Stimulated activated CD4-positive, alpha-beta T cell treated with anti-CD3 and anti-CD28 coated beads, Interleukin-15, amount 100 ng/mL, for 1 hour (primary cell): ENCODE data around the gene COL8A1.

Experiments
- DNase-seq, 2 donors: peaks; one replicate each; pipeline ENCODE4 v3.0.0-alpha.2; 2020; ENCODE audit warnings: low read depth in 1 of 2, low spot score in 1 of 2

The COL8A1 gene

GRCh38 chr3:99637368-99638111 lies 854 bp upstream of the COL8A1 start:
- no peak for DNase-seq

DNA sequence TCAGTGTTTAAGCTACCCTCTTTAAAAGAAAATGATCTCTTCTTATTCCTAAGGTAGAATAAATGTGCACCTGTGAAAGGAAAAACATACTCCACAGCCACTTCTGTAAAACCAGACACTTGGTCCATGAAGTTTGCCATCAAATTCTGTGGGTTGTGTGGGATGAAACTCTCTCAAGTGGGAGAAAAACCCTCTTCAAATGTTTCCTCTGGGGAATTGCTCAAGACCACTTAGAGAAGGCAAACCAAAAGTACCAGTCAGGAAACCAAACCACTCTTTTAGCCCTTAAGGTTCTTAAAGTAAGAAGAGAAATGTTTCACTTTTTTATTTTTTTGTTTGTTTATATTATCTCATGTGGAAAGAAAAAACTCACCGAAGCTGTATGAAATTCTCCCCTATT lies 1.2 kb downstream of the COL8A1 start:
- no peak for DNase-seq

- DNase-seq, result no peak
Observed at GRCh38 chr3:99640214-99640851, 1.9 kb downstream of the COL8A1 start.

GRCh38 chr3:99641480-99641879 lies 3.1 kb downstream of the COL8A1 start:
- no peak for DNase-seq

DNA sequence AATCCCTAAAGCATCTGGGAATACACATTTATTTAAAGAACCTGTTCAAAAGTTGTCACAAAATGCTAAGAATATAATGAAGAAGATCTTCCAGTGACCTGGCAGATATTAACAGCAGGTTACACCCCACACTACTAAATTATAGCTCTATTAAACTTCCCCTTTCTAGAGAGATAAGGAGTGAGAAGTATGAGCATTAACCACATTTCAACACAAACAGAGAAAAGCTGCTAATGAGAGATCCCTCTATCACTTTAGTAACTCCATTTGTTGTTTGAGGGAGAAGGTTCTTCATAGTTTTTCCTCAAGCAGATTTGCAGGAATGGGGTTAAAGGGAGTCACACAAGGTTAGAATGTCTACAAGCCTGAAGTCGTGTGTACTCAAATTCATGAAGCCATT lies 3.6 kb downstream of the COL8A1 start:
- no peak for DNase-seq

- no peak for DNase-seq
Observed at GRCh38 chr3:99644017-99644416, 5.6 kb downstream of the COL8A1 start.

DNA sequence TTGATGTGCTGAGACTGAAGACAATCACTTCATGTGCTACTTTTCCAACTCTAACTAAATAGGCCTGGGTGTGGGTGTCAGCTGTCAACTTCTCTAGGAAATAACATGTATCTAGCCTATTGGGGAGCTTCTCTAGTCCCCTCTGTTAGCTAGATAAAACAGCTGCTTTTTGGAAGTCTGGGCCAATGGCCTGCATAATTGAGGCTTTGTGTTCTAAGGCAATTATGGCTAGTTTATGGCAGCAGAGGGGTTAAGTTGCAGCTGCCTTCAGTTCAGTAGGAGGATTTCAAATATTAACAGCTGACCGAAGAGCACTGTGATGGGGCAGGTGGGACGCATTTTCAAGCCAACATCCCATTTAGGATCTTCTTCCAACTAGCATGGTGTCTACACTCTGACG lies 6.4 kb downstream of the COL8A1 start:
- DNase-seq, result no peak

DNA sequence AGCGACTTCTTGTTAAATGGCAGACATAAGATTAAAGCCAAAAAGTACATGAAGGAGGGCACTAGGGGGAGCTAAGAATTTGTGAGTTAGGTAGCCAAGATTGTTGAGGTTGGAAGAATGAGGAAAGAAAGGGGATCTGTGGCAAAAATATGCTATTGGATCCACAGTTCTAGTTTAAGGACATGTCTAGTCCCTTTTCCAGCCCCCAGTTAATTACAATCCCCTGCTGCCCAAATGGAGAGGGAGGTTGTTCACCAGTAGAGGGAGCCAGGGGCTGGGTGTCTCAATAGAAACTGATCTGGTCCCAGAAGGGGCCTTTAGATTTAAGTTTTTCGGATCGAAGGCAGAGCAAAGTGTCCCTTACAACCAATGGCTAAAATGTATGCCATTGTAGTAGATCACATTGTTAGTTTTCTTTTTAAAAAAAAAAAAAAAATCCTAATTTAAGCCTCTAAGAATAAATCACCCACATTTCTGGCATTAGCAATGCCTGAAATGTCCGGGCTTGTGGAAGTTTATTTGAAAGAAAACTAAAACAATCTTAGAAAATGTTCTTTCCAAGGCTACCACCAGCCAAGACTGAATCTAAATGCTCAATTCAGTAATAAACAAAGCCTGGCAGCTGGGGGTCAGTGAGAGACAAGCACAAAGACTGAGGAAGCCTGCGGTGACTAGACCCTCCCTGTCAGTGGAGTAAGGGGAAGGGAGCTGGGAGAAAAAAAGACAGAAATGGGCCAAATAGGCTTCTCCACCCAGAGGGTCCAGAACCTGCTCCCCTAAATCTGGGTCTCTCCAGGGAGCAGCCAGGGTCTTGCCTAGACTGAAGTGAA lies 7.1 kb downstream of the COL8A1 start:
- DNase-seq, result no peak

- no peak for DNase-seq
Observed at GRCh38 chr3:99646107-99646435, 7.7 kb downstream of the COL8A1 start.

DNA sequence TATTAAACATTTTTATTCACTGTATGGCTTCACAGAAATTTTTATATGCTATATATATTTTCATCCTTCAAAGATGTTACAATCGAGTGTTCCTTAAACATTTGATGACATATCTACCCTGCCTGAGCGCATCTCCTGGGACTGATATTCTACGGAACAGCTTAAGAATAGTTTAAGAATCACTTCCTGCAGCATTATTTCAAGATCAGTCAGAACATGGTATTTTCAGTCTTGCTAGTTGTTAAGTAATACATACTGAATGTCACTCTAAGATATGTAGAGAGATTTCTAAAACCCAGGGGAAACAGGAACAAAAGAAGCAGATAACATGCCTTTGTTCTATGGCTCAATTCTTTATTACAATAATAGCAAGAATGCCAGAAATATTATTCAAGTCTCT lies 8.7 kb downstream of the COL8A1 start:
- no peak for DNase-seq

GRCh38 chr3:99648101-99648500 lies 9.7 kb downstream of the COL8A1 start:
- no peak for DNase-seq

DNA sequence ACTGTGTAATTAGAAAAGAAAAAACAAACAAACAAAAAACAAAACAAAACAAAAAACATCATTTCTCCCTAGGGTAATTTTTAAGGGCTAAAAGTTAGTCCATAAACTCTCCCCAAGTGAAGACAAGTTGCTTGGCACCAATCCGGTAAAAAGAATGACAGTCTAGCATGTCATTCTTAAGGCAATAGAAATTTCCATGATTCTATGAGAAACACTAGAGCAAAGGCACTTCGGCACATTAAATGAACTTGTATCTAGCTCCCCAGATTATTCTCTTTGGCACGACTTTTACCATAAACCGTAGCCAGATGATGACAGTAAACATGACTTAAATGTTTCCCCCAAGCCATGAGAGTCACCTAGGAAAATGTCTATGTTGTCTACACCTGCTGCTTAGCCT lies 10.1 kb downstream of the COL8A1 start:
- DNase-seq, result no peak

DNA sequence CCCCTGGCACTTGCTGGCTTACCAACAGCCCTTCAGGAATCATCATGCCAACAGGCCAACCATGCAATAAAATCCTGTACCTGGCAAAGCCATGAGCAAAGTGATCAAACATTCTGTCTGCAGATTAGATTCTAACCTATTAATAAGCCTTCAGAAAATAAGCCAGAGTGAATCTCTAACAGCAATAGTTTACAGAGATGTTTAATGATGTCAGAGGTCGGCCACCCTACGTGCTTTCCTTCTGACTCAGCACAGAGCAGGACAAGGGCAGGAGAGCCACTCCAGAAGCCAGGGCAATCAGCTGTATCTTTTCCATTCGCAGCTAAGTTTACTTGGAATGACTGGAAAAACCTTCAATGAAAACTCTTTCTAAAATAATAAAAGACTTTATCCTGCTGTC lies 13.1 kb downstream of the COL8A1 start:
- DNase-seq, result no peak

GRCh38 chr3:99656624-99657023 lies 18.2 kb downstream of the COL8A1 start:
- DNase-seq, result no peak

DNA sequence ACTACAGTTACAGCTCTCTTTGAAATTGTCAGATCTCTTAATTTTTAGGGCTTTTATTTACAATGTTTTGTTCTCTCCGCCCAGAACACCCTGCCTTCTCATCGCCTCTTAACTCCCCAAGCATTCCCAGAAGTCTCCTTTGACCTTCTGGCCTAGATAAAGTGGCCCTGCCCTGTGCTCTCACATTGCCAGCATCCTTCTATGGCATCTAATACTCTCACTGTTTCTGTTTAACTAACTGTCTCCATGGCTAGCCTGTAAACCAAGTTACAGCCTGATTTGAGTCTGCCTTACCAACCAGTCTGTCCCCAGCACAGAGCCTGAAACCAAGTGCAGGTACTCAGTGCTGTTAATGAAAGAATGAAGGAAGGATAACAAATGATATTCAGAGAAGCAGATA lies 19.9 kb downstream of the COL8A1 start:
- DNase-seq, result no peak

DNA sequence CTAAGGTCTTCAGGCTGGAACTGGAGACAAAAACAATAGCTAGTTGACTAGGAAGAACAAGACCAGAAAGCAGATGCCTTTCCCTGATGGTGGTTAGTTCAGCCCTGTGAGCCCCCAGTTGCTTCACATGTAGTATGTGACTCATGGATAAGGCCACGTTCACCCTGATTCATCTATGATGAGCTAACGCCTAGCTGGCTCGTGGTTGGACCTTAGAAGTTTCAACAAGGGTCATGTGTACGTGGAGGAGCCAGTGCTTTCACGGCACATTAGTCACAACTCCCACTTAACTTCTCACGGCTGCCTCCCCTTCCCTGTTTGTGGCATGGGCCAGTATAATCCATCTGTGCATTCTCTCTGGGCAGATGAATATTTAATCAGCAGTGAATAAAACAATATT lies 20.6 kb downstream of the COL8A1 start:
- no peak for DNase-seq

DNA sequence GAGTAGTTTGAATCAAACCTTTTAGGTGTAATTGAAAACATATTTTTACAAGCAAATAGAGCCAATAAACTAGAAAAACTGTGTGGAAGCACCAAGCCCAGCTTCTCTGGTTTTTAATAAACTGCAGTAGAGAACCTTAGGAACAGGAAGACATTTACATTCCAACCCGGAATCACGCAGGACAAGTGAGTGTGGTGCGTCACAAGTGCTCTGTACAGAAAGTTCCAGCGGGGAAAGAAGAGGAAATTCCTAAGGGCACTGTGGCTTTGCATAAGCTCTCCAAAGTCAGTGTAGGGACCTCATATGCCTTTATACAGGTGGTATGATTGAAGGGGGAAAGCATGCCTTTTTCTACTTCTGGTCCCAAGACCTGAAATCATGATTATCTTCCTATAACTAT lies 21.6 kb downstream of the COL8A1 start:
- no peak for DNase-seq

DNA sequence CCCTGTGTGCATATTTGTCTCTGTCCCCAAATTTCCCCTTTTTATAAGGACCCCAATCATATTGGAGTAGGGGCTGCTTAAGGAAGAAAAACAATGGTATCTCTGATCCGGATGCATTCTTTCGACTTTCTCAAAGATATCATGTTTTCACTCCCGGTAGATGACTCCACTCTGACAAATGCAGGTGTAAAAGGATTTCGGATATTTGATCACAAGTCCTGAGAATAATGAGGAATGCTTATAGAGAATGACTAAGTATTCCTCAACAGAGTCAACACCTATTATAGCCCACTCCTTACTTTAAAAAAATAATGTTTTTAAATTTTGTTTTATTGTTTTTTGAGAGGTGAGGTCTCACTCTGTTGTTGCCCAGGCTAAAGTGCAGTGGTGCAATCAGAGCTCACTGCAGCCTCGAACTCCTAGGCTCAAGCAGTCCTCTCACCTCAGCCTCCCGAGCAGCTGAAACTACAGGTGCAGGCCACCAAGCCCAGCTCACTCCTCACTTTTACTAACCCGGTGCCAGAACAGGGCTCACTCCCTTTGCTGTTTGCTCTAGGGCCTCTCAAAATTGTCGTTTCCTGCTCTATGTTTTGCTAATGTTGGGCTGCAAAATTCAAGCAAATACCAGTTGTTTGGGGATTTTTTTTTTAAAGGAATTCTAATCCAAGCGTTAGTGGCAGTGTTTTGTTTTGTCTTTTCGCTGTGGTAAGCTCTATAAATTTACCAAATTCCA lies 24.6 kb downstream of the COL8A1 start:
- DNase-seq, result no peak

DNA sequence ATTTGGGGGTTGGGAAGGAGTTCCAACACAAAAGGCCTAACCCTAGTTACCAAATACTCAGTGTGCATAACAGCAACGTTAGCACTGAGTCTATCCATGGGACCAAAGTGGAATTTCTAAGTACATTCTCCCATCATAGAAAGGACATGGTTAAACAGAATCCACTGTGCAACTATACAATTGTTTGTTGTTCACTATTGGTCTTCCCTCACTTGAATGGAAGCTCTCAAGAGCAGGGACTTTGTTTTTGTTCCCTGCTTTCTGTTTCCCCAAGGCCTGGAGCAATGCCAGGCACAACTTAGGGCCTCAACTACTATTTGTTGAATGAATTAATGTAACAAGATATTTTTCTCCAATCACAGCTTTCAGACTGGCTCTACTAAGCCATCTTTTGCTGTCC lies 25.6 kb downstream of the COL8A1 start:
- no peak for DNase-seq

GRCh38 chr3:99665017-99665416 lies 26.6 kb downstream of the COL8A1 start:
- DNase-seq, result no peak

- DNase-seq, result no peak
Observed at GRCh38 chr3:99666201-99666600, 27.8 kb downstream of the COL8A1 start.

- no peak for DNase-seq
Observed at GRCh38 chr3:99668044-99668443, 29.6 kb downstream of the COL8A1 start.
